CD4-positive, alpha-beta T cell treated with Interleukin-17A for 1 hour (primary cell): ENCODE data around the gene POLQ.
"Not testable (repeated sequence)": the region's sequence is repeated elsewhere in the genome, so short reads cannot be mapped to it uniquely, and the experiment has no call there.

Experiments used
- DNase-seq: peaks from one replicate; pipeline ENCODE4 v3.0.0-alpha.2; 2020

The POLQ gene

GRCh38 chr3:121545574-121546455 lies at the start of gene POLQ:
TSS of gene POLQ (minus strand) at chr3:121545988. CDS start at chr3:121545877, 111 bp downstream.
- peak; percentile 92 for DNase-seq

- no peak for DNase-seq
These were observed 49.1 kb upstream of the POLQ start for GRCh38 chr3:121594850-121595249.

GRCh38 chr3:121593806-121594205 lies 48.0 kb upstream of the POLQ start:
- DNase-seq: not testable (repeated sequence)

DNA sequence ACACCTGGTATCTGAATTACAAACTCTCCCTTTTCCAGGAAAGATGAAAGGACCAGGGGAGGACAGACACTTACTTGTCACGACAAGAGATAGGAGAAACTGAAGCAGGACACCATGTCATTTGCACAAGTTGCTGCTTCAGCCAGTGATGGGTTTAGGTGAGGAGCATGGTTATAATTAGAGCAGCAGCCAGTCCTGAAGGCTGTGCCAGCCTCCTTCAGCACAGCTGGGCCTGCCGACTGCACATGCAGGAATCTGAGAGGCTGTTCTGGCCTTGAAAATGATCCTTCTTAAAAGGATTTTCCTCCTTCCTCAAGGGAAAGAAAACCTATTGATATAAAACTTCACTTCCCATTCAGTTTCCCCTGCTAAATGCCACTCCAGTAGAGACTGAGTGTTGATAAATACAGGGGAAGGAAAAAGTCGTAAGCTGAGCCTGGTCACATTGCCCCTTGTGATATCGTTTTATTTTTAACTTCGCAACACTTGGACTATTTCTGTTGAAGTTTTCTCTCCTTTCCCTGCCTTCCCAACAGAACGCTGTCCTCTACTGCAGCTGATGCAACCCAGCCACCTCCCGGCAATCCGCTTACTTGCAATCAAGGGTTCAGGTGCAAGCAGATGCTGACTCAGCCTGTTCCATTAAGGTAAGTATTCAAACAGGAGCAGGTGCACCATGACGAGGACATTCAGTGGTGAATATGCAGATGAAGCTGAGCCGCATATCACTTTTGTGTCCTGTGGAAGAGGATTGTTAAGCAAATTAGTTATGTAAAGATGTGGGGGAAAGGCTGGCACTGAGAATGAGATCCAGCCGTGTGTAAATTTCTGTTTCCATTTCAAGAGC lies 47.3 kb upstream of the POLQ start, which contains the start of gene FBXO40:
Gene FBXO40 (plus strand): TSS at position 524 of the 847 bp plus-strand sequence. CDS start 27,197 bp downstream, outside the sequence.
- no peak for DNase-seq

DNA sequence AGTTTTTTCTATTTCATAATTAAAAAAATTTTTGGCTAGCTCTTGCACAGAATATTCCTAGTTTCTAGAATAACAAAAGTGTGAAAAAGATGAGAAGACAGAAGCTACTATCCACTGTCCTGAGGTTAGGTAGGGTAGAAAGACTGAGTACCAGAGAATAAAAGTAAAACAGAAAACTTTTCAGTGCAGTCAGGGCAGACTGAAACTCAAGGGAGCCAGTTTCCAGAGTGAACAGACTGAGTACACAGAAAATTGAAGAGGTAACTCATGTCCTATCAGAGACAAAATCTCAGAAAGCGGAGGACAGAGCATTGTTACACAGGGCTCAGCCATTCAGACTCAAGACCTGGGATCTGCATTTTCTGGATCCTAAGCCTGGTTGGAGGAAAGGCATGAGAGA lies 38.6 kb upstream of the POLQ start:
- DNase-seq: no peak

GRCh38 chr3:121581691-121582090 lies 35.9 kb upstream of the POLQ start:
- DNase-seq: no peak

GRCh38 chr3:121574449-121574848 lies 28.7 kb upstream of the POLQ start:
- no peak for DNase-seq

DNA sequence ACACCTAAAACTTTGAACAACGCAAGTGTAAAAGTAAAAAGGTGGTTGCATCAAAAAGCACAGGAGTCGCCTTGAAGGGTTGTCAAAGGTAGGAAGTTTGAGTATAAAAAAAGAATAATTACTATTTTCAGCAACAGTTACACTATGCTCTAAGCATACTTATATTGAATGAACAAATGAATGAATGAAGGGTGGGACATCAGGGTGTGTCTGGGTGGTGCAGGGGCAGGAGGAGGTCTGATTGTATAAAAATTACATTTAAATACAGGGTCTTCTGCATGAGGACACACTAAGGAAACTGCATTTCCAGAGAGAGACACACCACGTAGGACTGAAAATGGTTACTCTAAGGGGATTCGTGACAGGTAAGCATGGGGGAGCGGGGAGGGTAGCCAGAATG lies 21.9 kb upstream of the POLQ start, which contains the start of gene ARGFX:
Gene ARGFX (plus strand): TSS at position 301 of the 400 bp plus-strand sequence. CDS start 2,765 bp downstream, outside the sequence.
- no peak for DNase-seq

- no peak for DNase-seq
These were observed 21.0 kb upstream of the POLQ start for GRCh38 chr3:121566773-121567172.

DNA sequence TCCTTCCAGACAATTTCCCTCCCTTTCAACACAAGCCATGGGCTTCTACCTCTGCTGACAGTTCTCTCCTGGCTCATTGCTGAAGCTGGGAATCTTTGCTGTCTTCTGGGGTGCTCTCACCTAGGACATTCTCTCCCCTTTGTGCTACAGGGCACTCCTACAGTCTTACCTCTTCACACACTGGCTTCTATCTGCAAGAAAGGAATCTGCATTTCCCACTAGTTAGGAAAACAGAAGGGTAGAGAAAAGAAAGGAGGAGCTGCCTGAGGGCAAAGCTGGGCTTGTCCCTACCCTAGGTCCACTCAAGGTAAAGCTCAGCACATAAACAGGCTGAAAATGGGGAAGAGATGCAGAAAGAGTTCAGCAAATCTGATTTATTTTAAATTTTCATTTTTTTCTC lies 16.4 kb upstream of the POLQ start:
- DNase-seq: no peak

- no peak for DNase-seq
These were observed 11.7 kb upstream of the POLQ start for GRCh38 chr3:121557426-121557934.

- no peak for DNase-seq
These were observed 7.0 kb upstream of the POLQ start for GRCh38 chr3:121552797-121553196.

GRCh38 chr3:121552379-121552778 lies 6.6 kb upstream of the POLQ start:
- no peak for DNase-seq

DNA sequence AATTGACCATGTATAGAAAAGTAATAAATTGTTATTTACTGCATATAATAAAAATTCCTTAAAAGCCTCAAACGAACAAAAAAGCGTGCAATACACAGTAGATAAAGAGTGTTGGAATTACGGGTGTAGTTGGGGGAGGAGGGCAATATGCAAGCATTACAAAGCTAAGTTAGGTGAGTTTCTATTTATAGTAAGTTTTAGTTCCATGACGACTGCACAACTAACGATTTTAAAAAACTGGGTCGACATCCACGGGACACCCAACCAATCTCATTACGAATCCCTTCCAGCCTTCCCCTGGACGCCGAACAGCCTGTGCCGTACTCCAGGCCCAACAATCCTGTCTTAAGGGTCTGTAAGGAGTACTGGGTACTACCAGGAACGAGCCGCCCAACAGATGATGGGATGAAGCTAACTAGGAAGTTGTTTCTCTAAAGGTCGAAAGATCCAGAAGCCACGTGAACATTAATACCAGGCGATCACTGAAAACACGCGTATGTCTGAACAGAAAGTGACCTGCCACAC lies 677 bp downstream of the POLQ start:
- peak; percentile 4 for DNase-seq

- DNase-seq: no peak
These were observed 2.9 kb downstream of the POLQ start for GRCh38 chr3:121542924-121543323.

DNA sequence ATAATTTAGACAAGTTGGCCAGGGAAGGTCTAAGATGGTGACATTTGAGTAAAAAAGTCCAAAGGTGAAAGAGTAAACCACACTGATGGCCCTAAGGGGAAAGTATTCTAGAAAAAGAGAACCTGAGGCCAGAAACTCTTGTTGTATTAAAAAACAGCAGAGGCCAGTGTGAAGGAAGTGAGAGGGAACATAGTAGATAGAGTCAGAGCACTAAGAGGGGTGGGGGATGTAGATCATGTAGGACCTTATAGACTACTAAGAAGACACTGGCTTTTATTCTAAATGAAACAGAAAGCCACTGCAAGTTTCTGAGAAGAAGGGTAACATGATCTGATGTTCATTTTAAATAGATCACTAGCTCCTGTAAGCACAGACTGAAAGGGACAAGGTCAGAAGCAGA lies 14.5 kb downstream of the POLQ start:
- no peak for DNase-seq

GRCh38 chr3:121529308-121529707 lies 16.5 kb downstream of the POLQ start:
- DNase-seq: no peak

GRCh38 chr3:121520510-121520909 lies 25.3 kb downstream of the POLQ start:
- DNase-seq: no peak

GRCh38 chr3:121517953-121518655 lies 27.7 kb downstream of the POLQ start:
- DNase-seq: no peak

GRCh38 chr3:121515862-121516261 lies 29.9 kb downstream of the POLQ start:
- DNase-seq: no peak

- DNase-seq: no peak
These were observed 30.5 kb downstream of the POLQ start for GRCh38 chr3:121515313-121515712.

- no peak for DNase-seq
These were observed 31.3 kb downstream of the POLQ start for GRCh38 chr3:121514496-121514895.
